Heart right ventricle (tissue), 16 donors: ENCODE data around the gene ZNF654. TPM values are rescaled to one million over a fixed set of nuclear protein-coding genes. Genes with fewer than 3 reads are reported as not detected.

Experiments
- ATAC-seq, 8 donors: fragments of 200-7000 bp; cut with Tn5 transposase; one replicate each; pipeline ENCODE4 v1.9.1; 2020; ENCODE audit warnings: mild to moderate bottlenecking in 8 of 8, moderate library complexity in 8 of 8, moderate number of reproducible peaks in 1 of 8
- DNase-seq, 2 donors: peaks; one replicate each; pipeline ENCODE4 v3.0.0-alpha.2; 2020
- H3K27ac ChIP-seq, 10 donors: fragments of 200-600 bp; sonication (generic) in 2 of 10; one replicate each; pipeline versions ENCODE4 v1.5.0 to v1.8.0; 2020 to 2022; ENCODE audit warnings: mild to moderate bottlenecking in 3 of 10
- H3K27me3 ChIP-seq, 7 donors: fragments of 200-600 bp; one replicate each; pipeline ENCODE4 v1.8.0; 2021 to 2022; ENCODE audit warnings: mild to moderate bottlenecking in 2 of 7
- H3K36me3 ChIP-seq, 9 donors: fragments of 200-600 bp; sonication (generic) in 1 of 9; one replicate each; pipeline versions ENCODE4 v1.5.0 to v1.8.0; 2020 to 2022; ENCODE audit warnings: mild to moderate bottlenecking in 2 of 9
- H3K4me1 ChIP-seq, 9 donors: fragments of 200-600 bp; sonication (generic) in 1 of 9; one replicate each; pipeline versions ENCODE4 v1.5.0 to v1.8.0; 2020 to 2022; ENCODE audit warnings: mild to moderate bottlenecking in 4 of 9
- H3K4me3 ChIP-seq, 10 donors: fragments of 200-600 bp; sonication (generic) in 2 of 10; one replicate each; pipeline versions ENCODE4 v1.5.0 to v1.8.0; 2020 to 2022; ENCODE audit warnings: mild to moderate bottlenecking in 7 of 10, moderate library complexity in 2 of 10
- H3K9me3 ChIP-seq, 11 donors: fragments of 200-600 bp in 10 of 11; sonication (generic) in 2 of 11; one replicate each; pipeline versions ENCODE4 v1.5.0 to v1.8.0; 2013 to 2022; ENCODE audit warnings: mild to moderate bottlenecking in 2 of 11, control low read depth in 1 of 11, moderate library complexity in 1 of 11
- WGBS, 2 donors: extraction: QIAGEN DNeasy Blood & Tissue Kit; methylation state at CpG; one replicate each; pipeline ENCODE4 v1.1.7; 2013; ENCODE audit warnings: inconsistent platforms in 1 of 2; 5-methylcytosine and 5-hydroxymethylcytosine counted together
- intact Hi-C, 10 donors: fragments of 100-400 bp; cut with DNase I; formaldehyde crosslinking; loops; one replicate each; pipeline versions ENCODE4 v1.11.1 to v1.14.2; 2022
- polyA plus RNA-seq, 2 donors: library from polyadenylated mRNA; stranded (reverse); fragments of 200-250 nt; gene quantifications; one replicate each; pipeline ENCODE4 v1.2.3, GENCODE V29; 2013
- total RNA-seq, 10 donors: library from RNA; stranded (reverse); fragmentation: NEBNext Ultra II Directional in 3 of 10; extraction: Animal tissue kit (Norgen Biotek cat#: 25700) in 3 of 10; gene quantifications; one replicate each; pipeline versions ENCODE4 v1.2.1 to v1.2.4, GENCODE V29; 2021 to 2023
- TF ChIP-seq, protein P1 (sequence below), 9 donors: fragments of 200-600 bp; sonication (generic) in 2 of 9; IDR thresholded peaks; one replicate each; pipeline versions ENCODE4 v1.5.0 to v1.8.0; 2021 to 2022; ENCODE audit warnings: antibody characterized with exemption in 9 of 9, mild to moderate bottlenecking in 5 of 9, moderate library complexity in 1 of 9
- donor health status: Arrhythmogenic right ventricular cardiomyopathy.
- donor health status: ischemic (EF 13 %, LVEDD 7.1; RV severe dilation, severe dysfunction).
- donor health status: healthy with polysubstance abuse.
- donor health status: DM: no; HTN: yes; CAD: no.
- donor health status: DM: no; HTN: no; CAD: no.
- donor health status: ischemic (EF 25% LVEDD 6.9; RV normal size, moderate dysfunction).
- donor health status: ischemic (EF 25% LVEDD 5.7; RV mildly dilated, moderate dysfunction).
- donor health status: healthy.
- donor health status: DM: yes; HTN: yes; CAD: no.
- donor health status: Ischemic cardiomyopathy.
- donor health status: ischemic (EF 35%, LVEDD 5.7; RV mildly dilated, moderate dysfunction).
- donor health status: nonischemic (EF 11% LVEDD 7.7; RV severe dilation, severe dysfunction).
- donor health status: DM: yes; HTN: yes; CAD: no.
- donor health status: PGD.
- donor health status: ischemic (EF 29% LVEDD 5.4; RV normal size, mild dysfunction).
- donor health status: nonischemic (EF 23%, LVEDD 6.1; RV moderate dilation, normal function).

Gene ZNF654
- total and polyA plus RNA-seq, 12 donors: 2.5 to 13.9 (median 10.3) TPM

GRCh38 chr3:88019024-88019423, 40.0 kb upstream of the ZNF654 start:
- Histone ChIP-seq H3K27ac (no peak overlapping the region), H3K27me3 (no peaks in the 10 kb centered on the region), H3K36me3 (no peaks in the 10 kb centered on the region), H3K9me3 (no peaks in the 10 kb centered on the region), H3K4me1 (no peaks in the 10 kb centered on the region), H3K4me3 (no peak overlapping the region)
- 85 to 87% methylated on average over 2 of the region's 2 CpGs for WGBS, 2 donors
- intact Hi-C loops: no loop called here
- DNase-seq (no peak), ATAC-seq (no peak)
- TF ChIP-seq, protein P1, sequence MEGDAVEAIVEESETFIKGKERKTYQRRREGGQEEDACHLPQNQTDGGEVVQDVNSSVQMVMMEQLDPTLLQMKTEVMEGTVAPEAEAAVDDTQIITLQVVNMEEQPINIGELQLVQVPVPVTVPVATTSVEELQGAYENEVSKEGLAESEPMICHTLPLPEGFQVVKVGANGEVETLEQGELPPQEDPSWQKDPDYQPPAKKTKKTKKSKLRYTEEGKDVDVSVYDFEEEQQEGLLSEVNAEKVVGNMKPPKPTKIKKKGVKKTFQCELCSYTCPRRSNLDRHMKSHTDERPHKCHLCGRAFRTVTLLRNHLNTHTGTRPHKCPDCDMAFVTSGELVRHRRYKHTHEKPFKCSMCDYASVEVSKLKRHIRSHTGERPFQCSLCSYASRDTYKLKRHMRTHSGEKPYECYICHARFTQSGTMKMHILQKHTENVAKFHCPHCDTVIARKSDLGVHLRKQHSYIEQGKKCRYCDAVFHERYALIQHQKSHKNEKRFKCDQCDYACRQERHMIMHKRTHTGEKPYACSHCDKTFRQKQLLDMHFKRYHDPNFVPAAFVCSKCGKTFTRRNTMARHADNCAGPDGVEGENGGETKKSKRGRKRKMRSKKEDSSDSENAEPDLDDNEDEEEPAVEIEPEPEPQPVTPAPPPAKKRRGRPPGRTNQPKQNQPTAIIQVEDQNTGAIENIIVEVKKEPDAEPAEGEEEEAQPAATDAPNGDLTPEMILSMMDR (IDR thresholded peaks at IDR 0.05): no peak

DNA sequence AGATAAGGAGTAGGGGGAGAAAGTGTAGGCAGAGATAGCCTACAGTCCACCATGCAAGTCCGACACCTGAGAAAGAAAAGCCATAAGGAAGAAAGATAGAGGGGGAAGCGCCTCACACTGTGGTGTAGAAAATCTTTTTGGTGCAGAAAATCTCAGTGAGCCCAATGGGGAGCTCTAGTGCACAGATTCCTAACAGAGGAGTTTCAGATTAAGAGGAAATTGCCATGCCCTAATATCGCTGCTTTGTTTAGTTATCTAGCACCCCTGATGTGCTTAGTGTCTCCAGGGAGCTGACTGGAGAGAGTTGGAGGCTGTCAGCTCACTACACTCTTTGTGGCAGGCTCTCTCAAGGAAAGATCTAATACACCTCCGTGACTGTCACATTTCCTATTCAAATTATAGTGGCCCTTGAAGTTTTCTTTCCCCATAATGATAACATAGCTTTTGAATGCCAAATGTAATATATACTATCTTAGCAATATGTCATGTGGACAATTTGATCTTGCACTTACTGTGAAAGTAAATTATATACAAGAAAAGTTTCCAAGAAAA, 34.0 kb upstream of the ZNF654 start:
- intact Hi-C loops: no loop called here
- peaks cover 0 to 35% (median 4%) of the 10 kb centered on the region in 11 donors for H3K9me3 ChIP-seq
- H3K27ac ChIP-seq: no peak overlapping the region
- peaks cover 0 to 4% (median 0%) of the 10 kb centered on the region in 9 donors for H3K4me1 ChIP-seq
- ATAC-seq (no peak), DNase-seq (no peak)
- no peaks in the 10 kb centered on the region for H3K27me3 ChIP-seq
- WGBS, 2 donors: 33 to 59% methylated on average over 4 of the region's 4 CpGs
- no peaks in the 10 kb centered on the region for H3K36me3 ChIP-seq
- no peak overlapping the region for H3K4me3 ChIP-seq
- TF ChIP-seq, protein P1 (IDR thresholded peaks at IDR 0.05): no peak

DNA sequence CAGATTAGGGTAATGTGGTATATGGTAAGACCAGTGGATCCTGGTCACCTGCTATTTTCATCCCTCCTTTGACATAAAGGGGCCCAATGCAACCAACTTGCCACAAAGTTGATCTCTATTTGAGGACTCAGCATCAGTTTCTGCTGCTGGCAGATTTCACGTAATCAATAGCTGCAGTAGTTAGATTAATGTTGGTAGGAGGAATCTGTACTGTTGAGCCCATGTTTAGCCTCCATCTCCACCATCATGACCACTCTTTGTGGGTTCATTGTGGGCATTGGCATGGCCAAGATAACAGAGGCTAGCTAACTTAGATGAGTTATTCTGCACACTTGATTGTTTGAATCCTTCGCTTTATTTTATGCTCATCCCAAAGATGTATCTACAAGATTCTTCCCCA, 30.2 kb upstream of the ZNF654 start:
- Histone ChIP-seq H3K36me3 (no peaks in the 10 kb centered on the region), H3K4me3 (no peak overlapping the region), H3K9me3 (peaks cover 0 to 35% (median 4%) of the 10 kb centered on the region in 11 donors), H3K4me1 (peaks cover 0 to 27% (median 15%) of the 10 kb centered on the region in 9 donors), H3K27ac (no peak overlapping the region), H3K27me3 (no peaks in the 10 kb centered on the region)
- TF ChIP-seq, protein P1 (IDR thresholded peaks at IDR 0.05): no peak
- ATAC-seq: no peak
- DNase-seq: no peak
- WGBS, 2 donors: 98 to 100% methylated on average over 2 of the region's 2 CpGs
- intact Hi-C loops: no loop called here

- Histone ChIP-seq H3K36me3 (no peaks in the 10 kb centered on the region), H3K9me3 (peaks cover 0 to 35% (median 4%) of the 10 kb centered on the region in 11 donors), H3K27me3 (no peaks in the 10 kb centered on the region), H3K27ac (peak overlapping the region in 1 of 10 donors; percentile 13), H3K4me3 (peak overlapping the region in 7 of 10 donors; percentile 4 to 32 (median 24)), H3K4me1 (peaks cover 0 to 27% (median 15%) of the 10 kb centered on the region in 9 donors)
- ATAC-seq (no peak), DNase-seq (no peak)
- intact Hi-C loops: no loop called here
- TF ChIP-seq, protein P1 (IDR thresholded peaks at IDR 0.05): no peak
- 51 to 65% methylated on average over 3 of the region's 3 CpGs for WGBS, 2 donors
Observed at GRCh38 chr3:88030210-88030609, 28.8 kb upstream of the ZNF654 start.
